Measurements from ENCODE around the gene NUP50.

- TF ChIP-seq POLR2A (IDR thresholded peaks at IDR 0.05) (no peak), CTCF (IDR thresholded peaks at IDR 0.05) (no peak), EP300 (IDR thresholded peaks at IDR 0.05) (no peak)
Measured at GRCh38 chr22:45192701-45193187, 29.0 kb downstream of the NUP50 start.
